Right lobe of liver (tissue), 4 donors: ENCODE measurements around the gene MPDU1.

Experiments used
- POLR2A ChIP-seq: fragments of 450-650 bp; IDR thresholded peaks from one replicate; pipeline ENCODE4 v1.6.1; 2017; ENCODE audit warnings: antibody characterized with exemption, mild to moderate bottlenecking
- TF ChIP-seq, protein P1 (sequence below), 4 donors: fragments of 200-600 bp in 3 of 4; fragments of 450-650 bp in 1 of 4; IDR thresholded peaks; one replicate each; pipeline versions ENCODE4 v1.5.1 to v1.8.0; 2016 to 2022; ENCODE audit warnings: antibody characterized with exemption in 4 of 4, mild to moderate bottlenecking in 2 of 4
- donor health status: DM: no; HTN: no; CAD: no.
- donor health status: DM: no; HTN: no; CAD: no.
- donor health status: DM: no; HTN: yes; CAD: no.

DNA sequence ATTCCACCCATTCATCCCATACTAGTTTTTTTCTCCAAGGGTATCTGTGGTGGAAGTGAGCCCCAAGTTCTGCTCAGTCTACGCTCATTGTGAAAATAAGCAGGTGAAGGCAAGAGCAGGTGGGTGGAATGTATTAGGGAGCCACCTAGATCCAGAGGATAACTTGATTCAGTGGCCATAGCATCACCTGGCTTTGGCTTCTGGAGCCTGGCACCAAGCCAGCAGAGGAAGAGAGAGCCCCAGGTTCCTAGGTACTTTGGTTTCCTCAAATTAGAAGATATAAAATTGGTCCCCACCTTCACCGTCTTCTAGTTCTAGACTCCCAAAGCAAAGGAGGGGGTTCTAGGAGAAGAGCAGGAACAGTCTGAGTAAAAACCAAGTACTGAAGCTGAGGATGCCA lies 27.0 kb downstream of the MPDU1 start:
- TF ChIP-seq, protein P1, sequence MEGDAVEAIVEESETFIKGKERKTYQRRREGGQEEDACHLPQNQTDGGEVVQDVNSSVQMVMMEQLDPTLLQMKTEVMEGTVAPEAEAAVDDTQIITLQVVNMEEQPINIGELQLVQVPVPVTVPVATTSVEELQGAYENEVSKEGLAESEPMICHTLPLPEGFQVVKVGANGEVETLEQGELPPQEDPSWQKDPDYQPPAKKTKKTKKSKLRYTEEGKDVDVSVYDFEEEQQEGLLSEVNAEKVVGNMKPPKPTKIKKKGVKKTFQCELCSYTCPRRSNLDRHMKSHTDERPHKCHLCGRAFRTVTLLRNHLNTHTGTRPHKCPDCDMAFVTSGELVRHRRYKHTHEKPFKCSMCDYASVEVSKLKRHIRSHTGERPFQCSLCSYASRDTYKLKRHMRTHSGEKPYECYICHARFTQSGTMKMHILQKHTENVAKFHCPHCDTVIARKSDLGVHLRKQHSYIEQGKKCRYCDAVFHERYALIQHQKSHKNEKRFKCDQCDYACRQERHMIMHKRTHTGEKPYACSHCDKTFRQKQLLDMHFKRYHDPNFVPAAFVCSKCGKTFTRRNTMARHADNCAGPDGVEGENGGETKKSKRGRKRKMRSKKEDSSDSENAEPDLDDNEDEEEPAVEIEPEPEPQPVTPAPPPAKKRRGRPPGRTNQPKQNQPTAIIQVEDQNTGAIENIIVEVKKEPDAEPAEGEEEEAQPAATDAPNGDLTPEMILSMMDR (IDR thresholded peaks at IDR 0.05), result no peak
- no peak for TF ChIP-seq POLR2A
